B cell (primary cell): ENCODE results near the gene NANOS1.

Experiments
- EZH2 ChIP-seq: IDR thresholded peaks from 2 replicates; pipeline ENCODE4 v1.6.1; 2012; ENCODE audit warnings: borderline replicate concordance, low read depth, mild to moderate bottlenecking, moderate library complexity, low read length; ENCODE audit not compliant: insufficient read depth, poor library complexity, severe bottlenecking
- TF ChIP-seq, protein P1 (sequence below): fragments of 200-600 bp; IDR thresholded peaks from one replicate; pipeline ENCODE4 v1.8.0; 2022; ENCODE audit warnings: antibody characterized with exemption, mild to moderate bottlenecking

DNA sequence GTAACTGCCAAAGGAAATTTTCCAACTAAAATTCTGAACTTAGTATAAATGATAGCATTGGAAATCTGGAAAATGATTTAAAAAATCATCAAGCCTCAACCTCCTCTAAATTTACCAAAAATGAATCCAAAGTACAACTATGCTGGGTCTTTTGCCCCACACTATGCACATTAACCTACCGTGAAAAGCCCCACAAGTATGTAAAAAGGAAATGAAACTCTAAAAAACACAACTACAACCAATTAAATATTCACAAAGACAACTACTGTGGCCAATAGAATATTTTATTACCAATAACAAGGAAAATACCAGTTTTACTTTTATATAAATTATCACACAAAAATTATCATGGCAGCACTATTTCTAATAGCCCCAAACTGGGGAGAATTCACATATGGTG lies 31.8 kb downstream of the NANOS1 start:
- TF ChIP-seq, protein P1, sequence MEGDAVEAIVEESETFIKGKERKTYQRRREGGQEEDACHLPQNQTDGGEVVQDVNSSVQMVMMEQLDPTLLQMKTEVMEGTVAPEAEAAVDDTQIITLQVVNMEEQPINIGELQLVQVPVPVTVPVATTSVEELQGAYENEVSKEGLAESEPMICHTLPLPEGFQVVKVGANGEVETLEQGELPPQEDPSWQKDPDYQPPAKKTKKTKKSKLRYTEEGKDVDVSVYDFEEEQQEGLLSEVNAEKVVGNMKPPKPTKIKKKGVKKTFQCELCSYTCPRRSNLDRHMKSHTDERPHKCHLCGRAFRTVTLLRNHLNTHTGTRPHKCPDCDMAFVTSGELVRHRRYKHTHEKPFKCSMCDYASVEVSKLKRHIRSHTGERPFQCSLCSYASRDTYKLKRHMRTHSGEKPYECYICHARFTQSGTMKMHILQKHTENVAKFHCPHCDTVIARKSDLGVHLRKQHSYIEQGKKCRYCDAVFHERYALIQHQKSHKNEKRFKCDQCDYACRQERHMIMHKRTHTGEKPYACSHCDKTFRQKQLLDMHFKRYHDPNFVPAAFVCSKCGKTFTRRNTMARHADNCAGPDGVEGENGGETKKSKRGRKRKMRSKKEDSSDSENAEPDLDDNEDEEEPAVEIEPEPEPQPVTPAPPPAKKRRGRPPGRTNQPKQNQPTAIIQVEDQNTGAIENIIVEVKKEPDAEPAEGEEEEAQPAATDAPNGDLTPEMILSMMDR: no peak
- no peak for TF ChIP-seq EZH2
